ENCODE data around the gene MSL1. TPM values are rescaled to one million over a fixed set of nuclear protein-coding genes. Genes with fewer than 3 reads are reported as not detected.
A peak's percentile ranks its signal among the peaks of the same experiment; 100 is the strongest.

Gene MSL1
- polyA plus RNA-seq, 3 donors from 2014 or later = 5.6 to 16.2 (median 11.1) TPM

DNA sequence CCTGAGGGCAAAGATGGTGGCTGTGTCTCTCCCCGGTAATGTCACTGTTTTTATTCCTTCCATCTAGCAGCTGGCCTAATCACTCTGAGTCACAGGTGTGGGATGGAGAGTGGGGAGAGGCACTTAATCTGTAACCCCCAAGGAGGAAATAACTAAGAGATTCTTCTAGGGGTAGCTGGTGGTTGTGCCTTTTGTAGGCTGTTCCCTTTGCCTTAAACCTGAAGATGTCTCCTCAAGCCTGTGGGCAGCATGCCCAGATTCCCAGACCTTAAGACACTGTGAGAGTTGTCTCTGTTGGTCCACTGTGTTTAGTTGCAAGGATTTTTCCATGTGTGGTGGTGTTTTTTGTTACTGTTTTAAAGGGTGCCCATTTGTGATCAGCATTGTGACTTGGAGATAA, 50.0 kb downstream of the MSL1 start:
- Mint-ChIP-seq H3K4me3 (no peak overlapping the region), H3K4me1 (peaks cover 2 to 6% of the 10 kb centered on the region in 2 donors), H3K27me3 (ENCODE audit: low read depth in 3 of 3) (peaks cover 0 to 4% (median under 1%) of the 10 kb centered on the region in 3 donors), H3K9me3 (no peaks in the 10 kb centered on the region), H3K27ac (peak overlapping the region in 1 of 6 donors; percentile 8), H3K36me3 (peaks cover 8 to 45% (median 23%) of the 10 kb centered on the region in 3 donors)
- DNase-seq = no peak

DNA sequence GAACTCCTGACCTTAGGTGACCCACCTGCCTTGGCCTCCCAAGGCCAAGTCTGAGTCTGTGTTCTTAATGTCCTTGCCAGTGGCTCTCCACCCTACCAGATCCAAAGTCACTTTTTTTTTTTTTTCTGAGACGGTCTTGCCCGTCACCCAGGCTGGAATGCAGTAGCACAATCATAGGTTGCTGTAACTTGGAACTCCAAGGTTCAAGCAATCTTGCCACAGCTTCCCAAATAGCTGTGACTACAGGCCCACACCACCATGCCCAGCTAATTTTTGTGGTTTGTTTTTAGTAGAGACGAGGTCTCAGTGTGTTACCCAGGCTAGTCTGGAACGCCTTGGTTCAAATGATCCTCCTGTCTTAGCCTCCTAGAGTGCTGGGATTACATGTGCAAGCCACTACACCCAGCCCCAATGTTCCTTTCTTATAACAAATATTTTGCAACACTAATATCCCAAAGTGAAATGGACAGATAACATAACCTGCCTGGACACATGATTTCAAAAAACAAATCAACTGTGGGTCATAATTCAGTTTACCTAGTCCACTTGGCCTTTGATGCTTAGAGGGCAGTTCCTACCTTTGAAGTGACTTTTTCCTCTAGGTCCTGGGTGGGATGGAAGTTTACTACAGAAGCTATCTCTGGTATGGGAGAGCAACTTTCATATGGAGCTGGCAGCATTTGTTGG, 51.5 kb downstream of the MSL1 start:
- H3K4me1 Mint-ChIP-seq = peaks cover 8 to 9% of the 10 kb centered on the region in 2 donors
- no peak for DNase-seq
- H3K9me3 Mint-ChIP-seq = no peaks in the 10 kb centered on the region
- H3K4me3 Mint-ChIP-seq = no peak overlapping the region
- H3K27ac Mint-ChIP-seq = no peak overlapping the region
- peaks cover 0 to 4% (median 2%) of the 10 kb centered on the region in 3 donors for H3K27me3 Mint-ChIP-seq (ENCODE audit: low read depth in 3 of 3)
- H3K36me3 Mint-ChIP-seq = peaks cover 7 to 32% (median 21%) of the 10 kb centered on the region in 3 donors

DNA sequence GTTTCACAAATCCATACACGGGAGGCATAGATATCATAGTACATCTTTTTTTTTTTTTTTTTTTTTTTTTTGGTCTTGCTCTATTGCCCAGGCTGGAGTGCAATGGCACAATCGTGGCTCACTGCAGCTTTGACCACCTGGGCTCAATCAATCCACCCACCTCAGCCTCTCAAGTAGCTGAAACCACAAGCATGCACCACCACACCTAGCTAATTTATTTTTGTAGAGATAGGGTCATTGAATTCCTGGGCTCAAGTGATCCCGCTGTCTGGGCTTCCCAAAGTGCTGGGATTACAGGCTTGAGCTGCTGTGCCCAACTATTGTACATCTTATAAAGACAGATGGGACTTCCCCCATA, 52.0 kb downstream of the MSL1 start:
- H3K36me3 Mint-ChIP-seq = peaks cover 4 to 28% (median 20%) of the 10 kb centered on the region in 3 donors
- no peak overlapping the region for H3K4me3 Mint-ChIP-seq
- no peak overlapping the region for H3K27ac Mint-ChIP-seq

DNA sequence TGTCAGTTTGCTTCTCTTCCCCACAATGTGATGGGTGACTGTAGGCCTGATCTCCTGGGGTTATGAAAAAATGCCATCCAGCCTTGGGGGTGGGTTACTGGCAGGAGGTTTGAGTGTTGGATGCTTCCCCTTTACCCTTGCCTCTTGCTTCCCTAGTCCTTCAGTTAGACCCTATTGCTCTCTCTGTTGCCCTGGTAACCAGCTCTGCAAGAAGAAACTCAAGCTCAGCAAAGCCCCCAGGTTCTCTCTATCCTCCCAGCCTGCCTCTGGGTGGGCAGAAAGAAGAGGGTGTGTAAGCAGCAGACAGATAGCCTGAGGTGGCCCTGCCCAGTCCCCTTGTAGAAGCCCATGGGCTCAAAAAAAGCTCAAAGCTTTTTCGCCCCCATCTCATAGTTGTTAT, 52.7 kb downstream of the MSL1 start:
- peak overlapping the region in 1 of 6 donors; percentile 49 for H3K27ac Mint-ChIP-seq
- DNase-seq = no peak
- H3K36me3 Mint-ChIP-seq = peaks cover 4 to 21% (median 14%) of the 10 kb centered on the region in 3 donors
- peaks cover 8% of the 10 kb centered on the region in 2 donors for H3K4me1 Mint-ChIP-seq
- H3K27me3 Mint-ChIP-seq (ENCODE audit: low read depth in 3 of 3) = peaks cover 0 to 4% (median 2%) of the 10 kb centered on the region in 3 donors
- no peaks in the 10 kb centered on the region for H3K9me3 Mint-ChIP-seq
- no peak overlapping the region for H3K4me3 Mint-ChIP-seq

More for the DNA sequence above, 52.0 kb downstream of the MSL1 start:
- H3K4me1 Mint-ChIP-seq = peaks cover 8% of the 10 kb centered on the region in 2 donors
- H3K9me3 Mint-ChIP-seq = no peaks in the 10 kb centered on the region
- no peak for DNase-seq
- H3K27me3 Mint-ChIP-seq (ENCODE audit: low read depth in 3 of 3) = peaks cover 0 to 4% (median 2%) of the 10 kb centered on the region in 3 donors

DNA sequence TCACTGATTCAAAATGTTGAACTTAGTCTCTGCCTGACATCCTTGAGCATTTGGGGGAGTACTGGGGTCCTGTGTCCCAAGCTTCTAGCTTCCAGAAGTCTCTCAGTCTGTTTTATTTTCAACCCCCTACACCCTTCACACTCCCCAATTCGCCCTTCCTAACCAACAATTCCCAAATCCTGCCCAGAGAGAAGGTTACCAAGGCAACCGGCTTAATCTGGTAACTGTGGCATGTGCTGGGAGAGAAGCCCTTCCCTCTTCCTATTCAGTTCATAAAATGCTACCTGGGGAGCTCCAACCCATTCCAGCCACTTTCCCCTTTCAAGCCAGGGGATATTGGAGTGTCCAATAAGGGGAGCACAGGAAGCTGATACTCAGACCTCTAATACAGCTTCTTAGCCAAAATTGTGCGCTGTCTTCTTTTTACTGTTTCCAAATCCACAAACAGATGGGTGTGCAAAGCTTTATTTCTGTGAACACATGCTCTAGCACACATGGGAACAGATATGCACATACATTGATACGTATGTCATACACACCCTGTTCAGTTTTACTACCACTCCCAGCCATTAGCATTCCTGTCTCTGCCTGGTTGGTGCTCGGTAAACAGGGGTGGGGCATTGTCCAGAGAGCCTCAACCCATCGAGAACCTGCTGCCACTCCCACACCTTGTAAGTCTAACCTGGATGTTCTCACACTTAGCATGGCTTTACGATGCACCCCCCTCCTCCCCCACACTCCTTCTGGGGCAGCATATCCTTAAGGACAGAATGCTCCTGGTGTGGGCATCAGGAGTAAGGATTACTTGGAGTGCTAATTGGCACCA, 54.4 kb downstream of the MSL1 start:
- DNase-seq = no peak
- peaks cover 4 to 10% (median 10%) of the 10 kb centered on the region in 3 donors for H3K36me3 Mint-ChIP-seq
- peak overlapping the region in 1 of 6 donors; percentile 58 for H3K27ac Mint-ChIP-seq
- peaks cover 0 to 4% (median 2%) of the 10 kb centered on the region in 3 donors for H3K27me3 Mint-ChIP-seq (ENCODE audit: low read depth in 3 of 3)
- peak overlapping the region in 2 of 5 donors; percentile 73 to 74 for H3K4me3 Mint-ChIP-seq
- H3K9me3 Mint-ChIP-seq = no peaks in the 10 kb centered on the region
- peaks cover 8% of the 10 kb centered on the region in 2 donors for H3K4me1 Mint-ChIP-seq

DNA sequence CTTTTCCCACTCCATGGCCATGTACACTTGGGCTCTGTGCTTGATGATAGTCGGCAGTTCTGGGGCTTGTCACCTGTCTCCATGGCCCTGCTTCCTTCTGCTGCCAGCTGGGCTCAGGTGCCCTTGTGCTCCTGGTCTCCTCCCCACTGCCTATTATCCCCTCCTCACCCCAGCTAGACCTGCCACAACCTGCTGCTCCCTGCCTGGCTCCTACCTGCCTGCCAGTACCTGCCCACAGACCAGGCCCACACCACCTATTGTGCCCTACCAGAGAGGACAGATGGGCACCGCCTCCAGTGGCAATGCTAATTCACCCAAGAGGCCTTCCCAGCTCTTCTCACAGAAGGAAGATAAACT, 55.0 kb downstream of the MSL1 start:
- DNase-seq = no peak
- Mint-ChIP-seq H3K27me3 (ENCODE audit: low read depth in 3 of 3) (peaks cover 0 to 4% (median 2%) of the 10 kb centered on the region in 3 donors), H3K4me3 (peak overlapping the region; percentile 57 to 77 (median 73)), H3K4me1 (peaks cover 8% of the 10 kb centered on the region in 2 donors), H3K27ac (peak overlapping the region in 2 of 6 donors; percentile 52 to 76), H3K9me3 (no peaks in the 10 kb centered on the region), H3K36me3 (peaks cover 4 to 10% (median 5%) of the 10 kb centered on the region in 3 donors)

DNA sequence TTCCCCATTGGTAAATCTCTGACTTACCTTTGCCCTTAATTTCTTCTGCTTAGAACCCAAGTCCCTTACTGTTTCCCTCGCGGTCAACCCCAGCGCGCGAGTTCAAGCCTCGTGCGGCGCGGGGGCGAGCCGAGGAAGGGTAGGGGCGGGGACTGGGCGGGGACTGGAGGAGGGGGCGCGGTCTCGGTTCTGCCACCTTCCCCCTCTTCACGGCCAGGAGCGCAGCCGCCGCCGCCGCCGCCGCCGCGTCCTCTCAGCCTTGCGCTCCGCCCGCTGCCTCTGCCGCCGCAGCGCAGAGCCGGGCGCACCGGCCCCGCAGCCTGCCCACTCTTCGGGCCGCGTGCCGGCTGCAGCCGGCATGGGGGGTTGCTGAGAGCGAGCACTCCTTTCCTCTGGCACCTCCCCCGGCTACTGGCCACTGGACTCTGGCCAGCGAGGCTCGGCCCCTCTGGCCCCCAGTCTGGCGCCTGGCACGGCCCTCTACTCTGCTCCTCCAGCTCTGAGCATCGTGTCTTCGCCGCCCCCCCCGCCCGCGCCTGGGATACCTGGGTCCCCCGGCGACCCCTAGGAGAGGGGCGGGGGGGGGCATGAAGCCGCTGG, 55.6 kb downstream of the MSL1 start, which contains the start of gene RAPGEFL1:
TSS of gene RAPGEFL1 (plus strand) at position 196 of the 600 bp plus-strand sequence. CDS start at position 588, 392 bp downstream.
- H3K27ac Mint-ChIP-seq = peak within 1 kb of the TSS in 4 of 6 donors; percentile 52 to 76 (median 59)

DNA sequence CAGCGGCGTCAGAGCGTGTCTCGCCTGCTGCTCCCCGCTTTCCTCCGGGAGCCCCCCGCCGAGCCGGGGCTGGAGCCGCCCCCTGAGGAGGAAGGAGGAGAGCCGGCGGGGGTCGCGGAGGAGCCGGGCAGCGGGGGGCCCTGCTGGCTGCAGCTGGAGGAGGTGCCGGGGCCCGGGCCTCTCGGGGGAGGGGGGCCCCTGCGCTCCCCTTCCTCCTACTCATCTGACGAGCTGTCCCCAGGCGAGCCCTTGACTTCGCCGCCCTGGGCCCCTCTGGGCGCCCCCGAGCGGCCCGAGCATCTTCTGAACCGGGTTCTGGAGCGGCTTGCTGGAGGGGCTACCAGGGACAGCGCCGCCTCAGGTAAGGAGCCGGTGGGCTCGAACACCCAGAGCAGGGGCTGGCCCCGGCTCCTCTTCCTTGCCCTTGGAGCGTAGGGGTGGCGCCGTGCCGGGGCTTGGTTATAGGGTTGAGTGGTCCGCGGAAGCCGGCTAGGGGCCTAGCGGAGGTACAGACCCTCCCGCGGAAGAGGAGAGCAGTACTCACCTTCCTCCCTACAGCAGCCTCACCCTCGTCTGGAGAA, 56.3 kb downstream of the MSL1 start:
- Mint-ChIP-seq H3K36me3 (peaks cover 3 to 10% (median 4%) of the 10 kb centered on the region in 3 donors), H3K4me3 (peak overlapping the region; percentile 47 to 68 (median 62)), H3K4me1 (peaks cover 8% of the 10 kb centered on the region in 2 donors), H3K27ac (no peak overlapping the region), H3K9me3 (no peaks in the 10 kb centered on the region), H3K27me3 (ENCODE audit: low read depth in 3 of 3) (peaks cover 0 to 4% (median 2%) of the 10 kb centered on the region in 3 donors)
- DNase-seq = no peak

More for the DNA sequence above, 55.6 kb downstream of the MSL1 start, which contains the start of gene RAPGEFL1:
- peak; percentile 69 to 74 (median 73) for DNase-seq
- Mint-ChIP-seq H3K36me3 (peaks cover 3 to 10% (median 4%) of the 10 kb centered on the region in 3 donors), H3K9me3 (no peaks in the 10 kb centered on the region), H3K4me3 (peak within 1 kb of the TSS; percentile 57 to 77 (median 73)), H3K4me1 (peaks cover 8% of the 10 kb centered on the region in 2 donors), H3K27me3 (ENCODE audit: low read depth in 3 of 3) (peaks cover 0 to 4% (median 2%) of the 10 kb centered on the region in 3 donors)

DNA sequence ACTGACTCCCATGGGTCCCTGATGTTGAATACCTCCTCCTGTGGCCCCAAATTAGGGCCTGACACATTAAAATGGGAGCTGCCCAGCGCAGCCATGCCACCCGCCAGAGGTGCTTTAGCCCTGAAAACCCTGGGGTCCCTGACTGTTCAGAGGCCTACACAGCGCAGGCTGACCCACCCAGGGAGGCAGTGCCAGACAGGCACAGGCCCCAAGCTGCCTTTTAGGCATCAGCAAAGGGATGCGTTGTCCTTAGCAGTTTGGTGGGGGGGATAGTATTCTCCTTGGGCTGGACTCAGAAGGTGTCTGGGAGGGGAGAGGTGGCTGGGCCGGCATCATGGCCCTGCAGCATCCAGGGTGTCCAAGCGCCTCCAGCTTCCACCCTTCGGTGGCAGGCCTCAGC, 56.9 kb downstream of the MSL1 start:
- no peak for DNase-seq
- peaks cover 3 to 6% (median 4%) of the 10 kb centered on the region in 3 donors for H3K36me3 Mint-ChIP-seq
- peaks cover 0 to 4% (median 2%) of the 10 kb centered on the region in 3 donors for H3K27me3 Mint-ChIP-seq (ENCODE audit: low read depth in 3 of 3)
- H3K27ac Mint-ChIP-seq = no peak overlapping the region
- peak overlapping the region; percentile 47 to 68 (median 62) for H3K4me3 Mint-ChIP-seq
- no peaks in the 10 kb centered on the region for H3K9me3 Mint-ChIP-seq
- H3K4me1 Mint-ChIP-seq = peaks cover 8% of the 10 kb centered on the region in 2 donors

DNA sequence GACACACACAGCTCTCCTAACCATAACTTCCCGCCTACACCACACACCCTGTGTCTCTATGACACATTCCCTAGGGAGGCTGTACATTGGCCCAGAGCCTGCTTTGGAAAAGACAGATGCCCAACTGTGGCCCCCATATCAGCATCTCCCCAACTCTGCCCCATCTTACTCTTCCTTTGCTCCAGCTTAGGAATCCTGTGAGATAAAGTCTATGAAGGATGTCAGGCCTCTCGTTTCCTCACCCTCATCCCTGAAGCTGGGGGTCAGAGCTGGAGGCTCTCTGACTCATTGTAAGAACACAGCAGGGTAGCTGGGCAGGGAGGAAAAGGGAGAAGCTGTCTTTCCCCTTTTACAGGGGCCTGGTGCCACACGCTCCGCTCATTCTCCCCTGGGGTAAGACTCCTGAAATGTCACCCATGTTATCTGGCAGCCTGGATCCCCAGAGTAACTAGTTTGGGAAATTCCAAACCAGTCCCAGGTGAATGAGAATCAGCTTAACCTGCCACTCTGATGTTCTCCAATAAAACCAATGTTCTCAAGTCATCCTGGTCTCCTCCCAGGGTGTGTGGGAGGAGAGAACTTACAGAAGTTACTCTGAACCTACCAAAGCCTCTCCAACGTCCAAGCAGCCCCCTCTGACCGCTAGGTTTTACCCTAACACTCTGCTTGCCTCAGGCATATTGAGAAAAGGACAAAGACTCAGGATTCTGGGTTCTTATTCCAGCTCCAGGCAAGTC, 58.3 kb downstream of the MSL1 start:
- peaks cover 8% of the 10 kb centered on the region in 2 donors for H3K4me1 Mint-ChIP-seq
- no peaks in the 10 kb centered on the region for H3K9me3 Mint-ChIP-seq
- H3K27ac Mint-ChIP-seq = peak overlapping the region in 1 of 6 donors; percentile 30
- peaks cover 0 to 4% (median 0%) of the 10 kb centered on the region in 3 donors for H3K36me3 Mint-ChIP-seq
- H3K4me3 Mint-ChIP-seq = no peak overlapping the region
- DNase-seq = no peak
- H3K27me3 Mint-ChIP-seq (ENCODE audit: low read depth in 3 of 3) = peaks cover 0 to 4% (median 2%) of the 10 kb centered on the region in 3 donors

DNA sequence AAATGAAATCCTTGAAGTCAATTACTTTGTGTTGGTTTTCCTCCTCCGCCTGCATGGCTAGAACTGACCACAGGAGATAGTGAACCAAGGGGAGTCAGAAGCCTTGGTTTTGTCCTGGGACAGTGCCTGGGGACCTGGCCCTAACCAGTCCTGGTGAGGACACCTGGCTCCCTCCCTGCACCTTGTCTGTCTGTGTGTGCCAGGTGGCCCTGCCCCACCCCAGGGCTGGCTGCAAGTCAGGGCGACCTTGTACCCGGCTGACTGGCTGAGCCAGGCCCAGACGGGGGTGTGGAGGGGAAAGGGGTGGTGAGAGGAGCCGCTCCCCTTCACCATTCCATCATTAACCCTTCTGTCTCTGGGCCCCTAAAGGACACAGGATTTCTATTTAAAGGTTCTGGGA, 58.9 kb downstream of the MSL1 start:
- Mint-ChIP-seq H3K27me3 (ENCODE audit: low read depth in 3 of 3) (peaks cover 0 to 4% (median 2%) of the 10 kb centered on the region in 3 donors), H3K9me3 (no peaks in the 10 kb centered on the region), H3K4me1 (peaks cover 8% of the 10 kb centered on the region in 2 donors), H3K4me3 (no peak overlapping the region), H3K27ac (no peak overlapping the region), H3K36me3 (peaks cover 0 to 4% (median 0%) of the 10 kb centered on the region in 3 donors)
- no peak for DNase-seq

DNA sequence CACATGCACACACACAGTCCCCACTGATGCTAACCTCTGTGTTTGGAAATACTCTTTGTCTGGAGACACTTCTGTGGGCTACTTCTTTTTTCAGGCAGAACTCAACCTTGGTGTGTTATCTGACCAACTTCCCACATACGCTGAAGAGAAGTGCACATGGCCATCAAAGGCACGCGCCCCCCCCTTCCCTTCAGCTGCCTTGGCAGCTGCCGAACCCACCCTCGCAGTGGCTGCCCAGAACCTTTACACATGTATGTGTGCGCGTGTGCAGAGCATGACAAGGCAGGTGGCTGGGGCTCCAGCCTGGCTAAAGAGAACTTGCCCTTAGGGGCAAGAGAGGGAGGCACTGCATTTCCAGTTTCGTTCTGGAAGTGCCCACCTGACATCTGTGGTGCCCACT, 59.4 kb downstream of the MSL1 start:
- Mint-ChIP-seq H3K9me3 (no peaks in the 10 kb centered on the region), H3K4me3 (no peak overlapping the region), H3K27ac (no peak overlapping the region), H3K27me3 (ENCODE audit: low read depth in 3 of 3) (peaks cover 0 to 2% (median under 1%) of the 10 kb centered on the region in 3 donors), H3K36me3 (no peaks in the 10 kb centered on the region), H3K4me1 (peaks cover 8% of the 10 kb centered on the region in 2 donors)
- DNase-seq = no peak
